Peyer's patch (tissue), 4 donors: ENCODE measurements around the gene TTC31.

Experiments used
- POLR2A ChIP-seq, 2 donors: fragments of 450-650 bp; IDR thresholded peaks; one replicate each; pipeline ENCODE4 v1.5.1; 2017; ENCODE audit warnings: antibody characterized with exemption in 2 of 2, mild to moderate bottlenecking in 2 of 2, moderate library complexity in 2 of 2
- TF ChIP-seq, protein P1 (sequence below), 6 experiments: fragments of 450-650 bp in 4 of 6; fragments of 200-600 bp in 2 of 6; sonication (generic) in 1 of 6; IDR thresholded peaks; one replicate each; pipeline ENCODE4 v1.5.1; 2017 to 2019; ENCODE audit warnings: antibody characterized with exemption in 6 of 6, mild to moderate bottlenecking in 3 of 6, moderate library complexity in 1 of 6

- peak in 1 of 2 donors; percentile 18 for TF ChIP-seq POLR2A (IDR thresholded peaks at IDR 0.05)
- TF ChIP-seq, protein P1, sequence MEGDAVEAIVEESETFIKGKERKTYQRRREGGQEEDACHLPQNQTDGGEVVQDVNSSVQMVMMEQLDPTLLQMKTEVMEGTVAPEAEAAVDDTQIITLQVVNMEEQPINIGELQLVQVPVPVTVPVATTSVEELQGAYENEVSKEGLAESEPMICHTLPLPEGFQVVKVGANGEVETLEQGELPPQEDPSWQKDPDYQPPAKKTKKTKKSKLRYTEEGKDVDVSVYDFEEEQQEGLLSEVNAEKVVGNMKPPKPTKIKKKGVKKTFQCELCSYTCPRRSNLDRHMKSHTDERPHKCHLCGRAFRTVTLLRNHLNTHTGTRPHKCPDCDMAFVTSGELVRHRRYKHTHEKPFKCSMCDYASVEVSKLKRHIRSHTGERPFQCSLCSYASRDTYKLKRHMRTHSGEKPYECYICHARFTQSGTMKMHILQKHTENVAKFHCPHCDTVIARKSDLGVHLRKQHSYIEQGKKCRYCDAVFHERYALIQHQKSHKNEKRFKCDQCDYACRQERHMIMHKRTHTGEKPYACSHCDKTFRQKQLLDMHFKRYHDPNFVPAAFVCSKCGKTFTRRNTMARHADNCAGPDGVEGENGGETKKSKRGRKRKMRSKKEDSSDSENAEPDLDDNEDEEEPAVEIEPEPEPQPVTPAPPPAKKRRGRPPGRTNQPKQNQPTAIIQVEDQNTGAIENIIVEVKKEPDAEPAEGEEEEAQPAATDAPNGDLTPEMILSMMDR (IDR thresholded peaks at IDR 0.05), result no peak
Observed at GRCh38 chr2:74499267-74499939, 16.5 kb downstream of the TTC31 start, which contains the start of gene LBX2.
